8988T (cell line): ENCODE measurements around the gene ANKRD42.

ENCODE experiments used
- DNase-seq: peaks from one replicate; pipeline ENCODE4 v3.0.0; 2011

Gene ANKRD42

GRCh38 chr11:83294208-83294607 is 100.7 kb downstream of the ANKRD42 start:
- DNase-seq, result no peak
